ENCODE results near the gene ANO6. TPM values are rescaled to one million over a fixed set of nuclear protein-coding genes. Genes with fewer than 3 reads are reported as not detected.
A peak's percentile ranks its signal among the peaks of the same experiment; 100 is the strongest.

ANO6 gene
- total and polyA plus RNA-seq, 12 donors = 8.9 to 52.2 (median 40.9) TPM

GRCh38 chr12:45286621-45287020, 70.7 kb downstream of the ANO6 start:
- intact Hi-C loops (cut with DNase I) = no loop called here
- Histone ChIP-seq H3K36me3 (peaks cover 0 to 7% (median 0%) of the 10 kb centered on the region in 9 donors), H3K27ac (no peak overlapping the region)

GRCh38 chr12:45289245-45290215, 73.6 kb downstream of the ANO6 start:
- no peak for TF ChIP-seq CTCF (IDR thresholded peaks at IDR 0.05)
- intact Hi-C loops (cut with DNase I) = no loop called here
- Histone ChIP-seq H3K36me3 (no peaks in the 10 kb centered on the region), H3K4me1 (peaks cover 0 to 54% (median 16%) of the 10 kb centered on the region in 9 donors), H3K9me3 (no peaks in the 10 kb centered on the region), H3K4me3 (no peak overlapping the region), H3K27ac (no peak overlapping the region), H3K27me3 (no peaks in the 10 kb centered on the region)
- DNase-seq (no peak), ATAC-seq (no peak)
- WGBS, 2 donors = 97% methylated on average over 4 of the region's 4 CpGs

More at GRCh38 chr12:45286621-45287020, 70.7 kb downstream of the ANO6 start:
- peaks cover 0 to 38% (median 20%) of the 10 kb centered on the region in 9 donors for H3K4me1 ChIP-seq
- H3K9me3 ChIP-seq = no peaks in the 10 kb centered on the region
- no peak for ATAC-seq
- no peak for DNase-seq
- WGBS, 2 donors = 92 to 99% methylated on average over 2 of the region's 2 CpGs
- H3K4me3 ChIP-seq = no peak overlapping the region
- no peaks in the 10 kb centered on the region for H3K27me3 ChIP-seq
- no peak for TF ChIP-seq CTCF (IDR thresholded peaks at IDR 0.05)

DNA sequence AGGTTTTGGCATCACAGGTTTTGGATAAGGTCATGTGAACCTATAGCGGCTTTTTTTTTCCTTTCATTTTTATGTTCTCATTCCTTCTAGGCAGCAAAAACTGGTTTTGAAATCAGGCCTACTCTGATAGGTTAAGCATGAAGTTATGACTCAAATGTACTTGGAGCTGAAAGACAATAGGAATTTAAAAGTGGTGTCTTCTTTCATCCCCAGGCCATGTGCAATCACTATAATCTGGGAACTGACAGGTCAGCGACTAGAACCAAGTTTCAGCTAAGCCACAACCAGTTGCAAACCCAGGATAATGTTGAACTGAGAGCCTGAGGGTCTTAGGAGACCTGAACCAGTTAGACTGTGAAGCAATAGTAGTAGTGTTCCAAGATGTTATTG, 74.3 kb downstream of the ANO6 start:
- WGBS, 2 donors = 87 to 93% methylated on average over 2 of the region's 2 CpGs

GRCh38 chr12:45291518-45291917, 75.6 kb downstream of the ANO6 start:
- 81 to 89% methylated on average over 1 of the region's 1 CpG for WGBS, 2 donors
- DNase-seq (no peak), ATAC-seq (no peak)
- no peak for TF ChIP-seq CTCF (IDR thresholded peaks at IDR 0.05)
- intact Hi-C loops (cut with DNase I) = no loop called here
- H3K4me3 ChIP-seq = no peak overlapping the region
- no peaks in the 10 kb centered on the region for H3K36me3 ChIP-seq
- H3K9me3 ChIP-seq = no peaks in the 10 kb centered on the region
- H3K27me3 ChIP-seq = no peaks in the 10 kb centered on the region
- peak overlapping the region in 2 of 10 donors; percentile 82 to 88 for H3K27ac ChIP-seq
- peaks cover 0 to 43% (median 13%) of the 10 kb centered on the region in 9 donors for H3K4me1 ChIP-seq

More for the DNA sequence above, 74.3 kb downstream of the ANO6 start:
- Histone ChIP-seq H3K9me3 (no peaks in the 10 kb centered on the region), H3K36me3 (no peaks in the 10 kb centered on the region), H3K27ac (no peak overlapping the region), H3K4me1 (peaks cover 0 to 47% (median 13%) of the 10 kb centered on the region in 9 donors), H3K4me3 (no peak overlapping the region), H3K27me3 (no peaks in the 10 kb centered on the region)
- TF ChIP-seq CTCF (IDR thresholded peaks at IDR 0.05) = no peak
- intact Hi-C loops (cut with DNase I) = no loop called here
- DNase-seq (no peak), ATAC-seq (no peak)

Measured in heart right ventricle (tissue), 16 donors.